Testis (tissue), 2 donors: ENCODE results near the gene ROR2.

Experiments
- POLR2A ChIP-seq: fragments of 450-650 bp; IDR thresholded peaks from one replicate; pipeline ENCODE4 v1.6.1; 2017; ENCODE audit warnings: antibody characterized with exemption, mild to moderate bottlenecking, moderate library complexity
- TF ChIP-seq, protein P1 (sequence below), 3 experiments: fragments of 450-650 bp in 2 of 3; fragments of 200-600 bp in 1 of 3; sonication (generic) in 1 of 3; IDR thresholded peaks; one replicate each; pipeline ENCODE4 v1.5.1; 2016 to 2019; ENCODE audit warnings: antibody characterized with exemption in 3 of 3, mild to moderate bottlenecking in 2 of 3, moderate library complexity in 1 of 3

DNA sequence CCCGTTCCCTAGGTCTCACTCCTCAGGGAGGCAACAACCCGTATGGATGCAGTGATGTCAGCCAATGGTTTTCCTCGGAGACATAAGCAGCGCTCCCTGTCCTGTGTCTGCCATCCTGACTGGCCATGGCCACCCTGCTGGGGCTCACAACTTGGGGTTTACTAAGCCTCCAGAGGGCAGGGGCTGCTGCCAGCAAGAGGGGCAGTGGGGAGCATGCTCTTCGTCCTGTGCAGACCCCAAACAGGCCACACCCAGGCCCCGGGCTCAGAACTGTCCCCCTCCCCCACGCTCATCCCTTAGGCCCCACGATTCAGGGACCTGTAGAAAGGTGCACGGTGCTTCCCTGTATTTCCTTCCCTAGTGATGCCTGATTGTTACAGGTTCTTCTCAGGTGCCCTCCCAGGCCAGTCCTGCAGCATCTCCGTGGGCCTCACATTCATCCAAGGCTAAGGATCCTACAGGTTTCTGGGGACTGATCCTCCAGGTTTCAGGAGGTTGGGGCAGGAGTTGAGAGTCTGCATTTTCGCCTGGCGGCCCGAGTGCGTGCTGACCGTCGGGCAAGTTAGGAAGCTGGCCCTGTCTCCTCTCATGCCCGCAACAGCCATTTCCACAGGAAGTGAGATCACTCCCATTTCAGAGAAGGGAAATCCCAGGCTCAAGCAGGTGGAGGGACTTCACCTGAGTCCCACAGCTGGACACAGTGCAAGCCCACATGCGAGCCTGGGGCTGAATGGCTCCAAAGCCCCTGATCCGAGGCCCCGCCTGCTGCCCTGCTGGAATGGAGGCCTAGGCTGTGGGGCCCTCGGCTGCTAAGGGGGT, 217.6 kb downstream of the ROR2 start:
- TF ChIP-seq, protein P1, sequence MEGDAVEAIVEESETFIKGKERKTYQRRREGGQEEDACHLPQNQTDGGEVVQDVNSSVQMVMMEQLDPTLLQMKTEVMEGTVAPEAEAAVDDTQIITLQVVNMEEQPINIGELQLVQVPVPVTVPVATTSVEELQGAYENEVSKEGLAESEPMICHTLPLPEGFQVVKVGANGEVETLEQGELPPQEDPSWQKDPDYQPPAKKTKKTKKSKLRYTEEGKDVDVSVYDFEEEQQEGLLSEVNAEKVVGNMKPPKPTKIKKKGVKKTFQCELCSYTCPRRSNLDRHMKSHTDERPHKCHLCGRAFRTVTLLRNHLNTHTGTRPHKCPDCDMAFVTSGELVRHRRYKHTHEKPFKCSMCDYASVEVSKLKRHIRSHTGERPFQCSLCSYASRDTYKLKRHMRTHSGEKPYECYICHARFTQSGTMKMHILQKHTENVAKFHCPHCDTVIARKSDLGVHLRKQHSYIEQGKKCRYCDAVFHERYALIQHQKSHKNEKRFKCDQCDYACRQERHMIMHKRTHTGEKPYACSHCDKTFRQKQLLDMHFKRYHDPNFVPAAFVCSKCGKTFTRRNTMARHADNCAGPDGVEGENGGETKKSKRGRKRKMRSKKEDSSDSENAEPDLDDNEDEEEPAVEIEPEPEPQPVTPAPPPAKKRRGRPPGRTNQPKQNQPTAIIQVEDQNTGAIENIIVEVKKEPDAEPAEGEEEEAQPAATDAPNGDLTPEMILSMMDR (IDR thresholded peaks at IDR 0.05) = no peak
- no peak for TF ChIP-seq POLR2A
